ENCODE results near the gene ADRB2. TPM values are rescaled to one million over a fixed set of nuclear protein-coding genes. Genes with fewer than 3 reads are reported as not detected.

Gene ADRB2
- polyA plus RNA-seq, 3 donors, result 6.8 to 10.9 (median 10.8) TPM

DNA sequence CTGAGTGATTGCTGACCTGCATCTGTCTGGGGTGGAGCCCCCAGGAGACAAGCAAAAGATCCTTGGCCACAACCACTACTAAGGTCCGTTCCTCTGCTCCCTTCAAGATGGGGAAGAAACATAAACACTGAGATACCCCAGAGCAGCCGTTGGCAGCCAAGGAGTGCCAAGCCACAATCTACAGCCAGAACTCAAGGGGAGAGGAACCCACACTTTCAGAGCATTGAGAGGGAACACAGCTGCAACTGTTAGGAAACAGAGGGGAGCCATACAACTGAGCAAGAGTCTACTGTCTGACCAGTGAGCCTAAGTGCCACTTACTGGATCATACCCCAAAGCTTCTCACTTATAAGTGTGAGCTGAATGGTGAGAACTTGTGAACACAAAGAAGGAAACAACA is 44.6 kb upstream of the ADRB2 start:
- no peak for DNase-seq
- no peaks in the 10 kb centered on the region for H3K9me3 ChIP-seq (replicated peaks in 1 of 2; ENCODE audit: control insufficient read depth in 1 of 2, insufficient read depth in 1 of 2, low read length in 2 of 2)
- TF ChIP-seq, protein P1, sequence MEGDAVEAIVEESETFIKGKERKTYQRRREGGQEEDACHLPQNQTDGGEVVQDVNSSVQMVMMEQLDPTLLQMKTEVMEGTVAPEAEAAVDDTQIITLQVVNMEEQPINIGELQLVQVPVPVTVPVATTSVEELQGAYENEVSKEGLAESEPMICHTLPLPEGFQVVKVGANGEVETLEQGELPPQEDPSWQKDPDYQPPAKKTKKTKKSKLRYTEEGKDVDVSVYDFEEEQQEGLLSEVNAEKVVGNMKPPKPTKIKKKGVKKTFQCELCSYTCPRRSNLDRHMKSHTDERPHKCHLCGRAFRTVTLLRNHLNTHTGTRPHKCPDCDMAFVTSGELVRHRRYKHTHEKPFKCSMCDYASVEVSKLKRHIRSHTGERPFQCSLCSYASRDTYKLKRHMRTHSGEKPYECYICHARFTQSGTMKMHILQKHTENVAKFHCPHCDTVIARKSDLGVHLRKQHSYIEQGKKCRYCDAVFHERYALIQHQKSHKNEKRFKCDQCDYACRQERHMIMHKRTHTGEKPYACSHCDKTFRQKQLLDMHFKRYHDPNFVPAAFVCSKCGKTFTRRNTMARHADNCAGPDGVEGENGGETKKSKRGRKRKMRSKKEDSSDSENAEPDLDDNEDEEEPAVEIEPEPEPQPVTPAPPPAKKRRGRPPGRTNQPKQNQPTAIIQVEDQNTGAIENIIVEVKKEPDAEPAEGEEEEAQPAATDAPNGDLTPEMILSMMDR (IDR thresholded peaks at IDR 0.05), result no peak
- H3K27me3 Mint-ChIP-seq (ENCODE audit: low read depth in 3 of 3), result peaks cover 0 to 2% (median 0%) of the 10 kb centered on the region in 3 donors
- no peaks in the 10 kb centered on the region for H3K36me3 ChIP-seq (replicated peaks in 1 of 2; ENCODE audit: control insufficient read depth in 1 of 2, insufficient read depth in 2 of 2, low read length in 2 of 2)
- H3K9ac ChIP-seq (ENCODE audit: insufficient read depth, low read length, poor library complexity, severe bottlenecking), result no peak overlapping the region
- no peaks in the 10 kb centered on the region for H3K36me3 Mint-ChIP-seq
- peaks cover 15 to 32% of the 10 kb centered on the region in 2 donors for H3K4me1 ChIP-seq (ENCODE audit: control insufficient read depth in 1 of 2, insufficient read depth in 2 of 2, low read length in 2 of 2)
- no peaks in the 10 kb centered on the region for H3K27me3 ChIP-seq (ENCODE audit: control insufficient read depth in 2 of 2, insufficient read depth in 2 of 2, low read length in 2 of 2)
- H3K4me3 Mint-ChIP-seq, result no peak overlapping the region
- H3K9me3 Mint-ChIP-seq, result peaks cover 0 to 2% (median 0%) of the 10 kb centered on the region in 7 donors
- no peak overlapping the region for H3K27ac Mint-ChIP-seq
- intact Hi-C loops (cut with micrococcal nuclease), result no loop called here
- H2AFZ ChIP-seq (ENCODE audit: insufficient read depth, low read depth, low read length, poor library complexity, severe bottlenecking), result peak overlapping the region; percentile 11
- WGBS (ENCODE audit: insufficient coverage), result 0% methylated on average over 1 of the region's 2 CpGs
- H3K4me3 ChIP-seq (replicated peaks in 1 of 3; ENCODE audit: low read depth in 2 of 3, low read length in 3 of 3), result no peak overlapping the region
- no peak overlapping the region for H3K4me2 ChIP-seq (replicated peaks; ENCODE audit: extremely low read depth, low read length, poor library complexity, severe bottlenecking)
- no peaks in the 10 kb centered on the region for H4K20me1 ChIP-seq (ENCODE audit: insufficient read depth, low read length)
- no peaks in the 10 kb centered on the region for H3K79me2 ChIP-seq (ENCODE audit: insufficient read depth, low read length)
- no peak overlapping the region for H3K27ac ChIP-seq (ENCODE audit: low read depth in 1 of 2, low read length in 2 of 2)
- peaks cover 40% of the 10 kb centered on the region for H3K4me1 Mint-ChIP-seq

DNA sequence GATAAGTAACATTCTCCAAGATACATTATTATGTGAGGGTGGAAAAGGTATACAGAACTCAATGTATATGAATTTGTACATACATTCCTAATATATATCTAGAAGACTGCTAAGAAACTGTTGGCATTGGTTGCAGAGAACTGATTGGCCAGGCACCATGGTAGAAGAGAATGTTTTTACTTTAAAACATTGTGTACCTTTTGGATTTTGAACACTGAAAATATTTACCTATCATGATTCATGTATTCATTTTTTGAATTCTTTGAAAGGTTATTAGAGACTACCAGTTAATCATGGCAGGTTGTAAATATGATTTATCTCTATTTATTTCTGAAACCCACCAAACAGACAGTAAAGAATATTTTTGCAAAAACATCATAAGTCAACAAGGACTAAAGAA is 41.2 kb upstream of the ADRB2 start:
- Mint-ChIP-seq H3K27ac (no peak overlapping the region), H3K9me3 (peaks cover 0 to 2% (median 0%) of the 10 kb centered on the region in 7 donors), H3K4me3 (no peak overlapping the region), H3K4me1 (peaks cover 23% of the 10 kb centered on the region), H3K27me3 (ENCODE audit: low read depth in 3 of 3) (peaks cover 0 to 1% (median 0%) of the 10 kb centered on the region in 3 donors), H3K36me3 (no peaks in the 10 kb centered on the region)
- Histone ChIP-seq H3K27ac (ENCODE audit: low read depth in 1 of 2, low read length in 2 of 2) (no peak overlapping the region), H3K4me2 (replicated peaks; ENCODE audit: extremely low read depth, low read length, poor library complexity, severe bottlenecking) (no peak overlapping the region), H3K79me2 (ENCODE audit: insufficient read depth, low read length) (no peaks in the 10 kb centered on the region), H3K4me1 (ENCODE audit: control insufficient read depth in 1 of 2, insufficient read depth in 2 of 2, low read length in 2 of 2) (peaks cover 6 to 18% of the 10 kb centered on the region in 2 donors), H3K9me3 (replicated peaks in 1 of 2; ENCODE audit: control insufficient read depth in 1 of 2, insufficient read depth in 1 of 2, low read length in 2 of 2) (no peaks in the 10 kb centered on the region), H4K20me1 (ENCODE audit: insufficient read depth, low read length) (no peaks in the 10 kb centered on the region), H3K4me3 (replicated peaks in 1 of 3; ENCODE audit: low read depth in 2 of 3, low read length in 3 of 3) (no peak overlapping the region), H3K27me3 (ENCODE audit: control insufficient read depth in 2 of 2, insufficient read depth in 2 of 2, low read length in 2 of 2) (no peaks in the 10 kb centered on the region), H3K9ac (ENCODE audit: insufficient read depth, low read length, poor library complexity, severe bottlenecking) (no peak overlapping the region), H3K36me3 (replicated peaks in 1 of 2; ENCODE audit: control insufficient read depth in 1 of 2, insufficient read depth in 2 of 2, low read length in 2 of 2) (no peaks in the 10 kb centered on the region), H2AFZ (ENCODE audit: insufficient read depth, low read depth, low read length, poor library complexity, severe bottlenecking) (no peak overlapping the region)
- intact Hi-C loops (cut with micrococcal nuclease), result no loop called here
- no peak for DNase-seq
- TF ChIP-seq, protein P1 (IDR thresholded peaks at IDR 0.05), result no peak

Data from CD14-positive monocyte (primary cell).